Activated CD4-positive, alpha-beta T cell treated with anti-CD3 and anti-CD28 coated beads, Interleukin-2, amount 10 ng/mL, durations not matched to agents 24 days and 14 days (primary cell): ENCODE results near the gene DYSF. TPM values are rescaled to one million over a fixed set of nuclear protein-coding genes. Genes with fewer than 3 reads are reported as not detected.

Source experiments
- DNase-seq: peaks from one replicate; pipeline ENCODE4 v3.0.0; 2022
- H3K27ac Mint-ChIP-seq: one replicate; pipeline ENCODE4 v1.8.0; 2022; ENCODE audit warnings: mild to moderate bottlenecking, mixed read lengths
- H3K27me3 Mint-ChIP-seq: one replicate; pipeline ENCODE4 v1.8.0; 2022; ENCODE audit warnings: mixed read lengths
- H3K36me3 Mint-ChIP-seq: one replicate; pipeline ENCODE4 v1.8.0; 2022; ENCODE audit warnings: low read depth, mild to moderate bottlenecking, mixed read lengths
- H3K4me1 Mint-ChIP-seq: one replicate; pipeline ENCODE4 v1.8.0; 2021; ENCODE audit warnings: mixed read lengths
- H3K4me3 Mint-ChIP-seq: one replicate; pipeline ENCODE4 v1.8.0; 2022; ENCODE audit warnings: mild to moderate bottlenecking, moderate library complexity, mixed read lengths
- H3K9me3 Mint-ChIP-seq: one replicate; pipeline ENCODE4 v1.8.0; 2021; ENCODE audit warnings: mixed read lengths
- intact Hi-C: fragments of 100-400 bp; cut with micrococcal nuclease; formaldehyde crosslinking; loops from one replicate; pipeline ENCODE4 v1.15.1; 2023
- total RNA-seq: library from RNA; stranded (reverse); gene quantifications from 2 replicates; pipeline ENCODE4 v1.2.3, GENCODE V29; 2022

The DYSF gene
- total RNA-seq, 1 donor from 2014 or later, result not detected

DNA sequence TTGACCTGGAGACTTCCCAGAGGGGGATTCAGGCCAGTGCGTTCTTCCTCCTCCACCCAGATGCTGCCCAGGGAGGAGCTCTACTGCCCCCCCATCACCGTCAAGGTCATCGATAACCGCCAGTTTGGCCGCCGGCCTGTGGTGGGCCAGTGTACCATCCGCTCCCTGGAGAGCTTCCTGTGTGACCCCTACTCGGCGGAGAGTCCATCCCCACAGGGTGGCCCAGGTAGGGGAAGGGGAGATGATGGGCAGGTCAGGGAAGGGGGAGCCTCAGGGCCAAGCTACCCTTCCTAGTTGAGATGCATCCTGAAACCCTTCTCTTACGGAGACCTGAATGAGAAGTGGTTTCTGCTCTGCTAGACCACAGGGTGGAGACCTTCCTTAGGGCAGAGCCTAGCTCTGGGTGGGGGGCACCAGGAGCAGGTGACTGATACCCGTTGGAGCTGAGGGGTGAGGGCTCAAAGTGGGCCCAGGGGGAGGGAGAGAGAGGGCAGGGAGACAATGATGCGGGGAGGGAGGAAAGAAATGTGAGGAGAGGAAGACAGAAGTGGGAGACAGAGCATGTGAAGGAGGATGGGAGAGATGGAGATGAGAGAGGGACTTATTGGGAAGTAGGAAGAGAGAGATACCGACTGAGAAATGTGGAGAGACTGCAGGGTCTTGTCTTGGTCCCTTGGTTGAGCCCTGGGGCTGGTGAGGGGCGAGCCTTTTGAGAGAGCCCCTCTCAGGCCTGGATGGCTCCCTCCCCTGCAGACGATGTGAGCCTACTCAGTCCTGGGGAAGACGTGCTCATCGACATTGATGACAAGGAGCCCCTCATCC is 159.4 kb downstream of the DYSF start:
- intact Hi-C loops, result no loop called here
- Mint-ChIP-seq H3K4me1 (no peaks in the 10 kb centered on the region), H3K9me3 (no peaks in the 10 kb centered on the region), H3K27ac (no peak overlapping the region), H3K27me3 (no peaks in the 10 kb centered on the region), H3K36me3 (no peaks in the 10 kb centered on the region), H3K4me3 (no peak overlapping the region)
- no peak for DNase-seq

DNA sequence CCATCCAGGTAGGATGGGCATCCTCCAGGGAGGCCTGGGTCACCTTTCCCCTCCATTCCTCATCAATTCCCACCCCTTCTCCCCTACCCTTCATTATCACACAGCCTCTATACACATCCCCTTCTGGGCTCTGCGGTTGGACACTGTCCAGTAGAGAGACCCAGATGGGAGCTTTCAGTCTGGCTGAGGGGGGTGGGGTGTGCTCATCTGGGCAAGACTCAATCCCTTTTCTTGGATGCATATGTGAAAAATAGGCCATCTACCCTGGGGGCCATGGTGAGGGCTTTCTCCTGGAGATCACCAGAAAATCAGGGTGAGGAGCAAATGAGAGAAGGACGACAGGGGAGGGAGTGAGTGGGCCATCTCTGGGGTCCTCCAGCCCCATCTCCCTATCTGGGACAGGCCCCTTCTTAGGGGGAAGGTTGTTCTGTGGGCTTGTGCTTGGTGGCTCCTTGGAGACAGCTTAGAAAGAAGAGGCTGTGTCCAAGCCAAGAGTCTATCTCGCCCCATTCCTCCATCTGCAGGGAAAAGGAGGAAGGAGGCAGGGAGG is 160.1 kb downstream of the DYSF start:
- no peak for DNase-seq
- Mint-ChIP-seq H3K9me3 (no peaks in the 10 kb centered on the region), H3K36me3 (no peaks in the 10 kb centered on the region), H3K4me3 (no peak overlapping the region), H3K4me1 (no peaks in the 10 kb centered on the region), H3K27me3 (no peaks in the 10 kb centered on the region), H3K27ac (no peak overlapping the region)
- intact Hi-C loops, result no loop called here

DNA sequence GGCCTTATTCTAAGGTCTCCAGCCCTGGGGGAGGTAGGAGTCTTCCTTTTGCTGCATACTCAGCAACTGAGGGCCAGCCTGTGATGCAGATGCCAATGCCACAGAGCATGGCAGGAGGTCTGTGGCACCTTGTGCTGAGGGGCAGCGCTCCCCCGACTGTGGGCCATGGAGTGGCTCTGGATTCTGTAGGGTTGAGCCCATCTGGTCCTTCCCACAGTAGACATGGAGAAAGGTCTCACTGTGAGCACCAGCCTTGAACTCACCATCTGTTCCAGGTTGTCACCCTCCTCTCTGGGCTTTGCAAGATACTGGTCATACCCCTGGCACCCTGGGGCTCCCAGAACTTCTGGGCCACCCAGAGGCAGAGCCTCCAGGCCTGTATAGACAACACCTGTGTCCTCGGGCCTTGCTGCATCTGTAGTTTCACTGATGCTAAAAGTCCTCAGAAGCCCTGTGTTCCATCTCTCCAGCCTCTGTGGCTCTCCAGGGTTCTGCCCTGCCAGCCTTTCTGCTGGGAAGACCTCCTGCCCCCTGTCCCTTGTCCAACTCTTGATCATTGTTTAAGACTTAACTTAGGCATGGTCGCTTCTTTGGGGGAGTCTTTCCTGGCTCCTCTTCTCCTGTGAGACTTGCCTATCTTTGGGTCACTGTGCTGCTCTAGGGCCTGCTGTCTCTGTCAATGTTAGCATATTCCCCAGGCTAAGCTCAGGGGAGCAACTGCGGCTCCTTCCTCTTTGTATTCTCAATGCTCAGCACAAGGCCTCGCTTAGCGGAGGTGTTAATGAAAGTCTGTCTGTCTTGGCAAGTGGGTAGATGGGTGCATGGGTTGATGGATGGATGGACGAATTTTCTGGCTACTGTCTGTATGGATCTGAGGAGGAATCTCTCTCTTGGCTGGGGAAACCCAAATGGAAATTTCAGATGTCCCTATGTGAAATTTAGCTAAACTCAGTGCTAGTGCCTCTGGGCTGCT is 160.9 kb downstream of the DYSF start:
- Mint-ChIP-seq H3K4me1 (no peaks in the 10 kb centered on the region), H3K9me3 (no peaks in the 10 kb centered on the region), H3K4me3 (no peak overlapping the region), H3K27ac (no peak overlapping the region), H3K36me3 (no peaks in the 10 kb centered on the region), H3K27me3 (no peaks in the 10 kb centered on the region)
- intact Hi-C loops, result no loop called here
- no peak for DNase-seq

DNA sequence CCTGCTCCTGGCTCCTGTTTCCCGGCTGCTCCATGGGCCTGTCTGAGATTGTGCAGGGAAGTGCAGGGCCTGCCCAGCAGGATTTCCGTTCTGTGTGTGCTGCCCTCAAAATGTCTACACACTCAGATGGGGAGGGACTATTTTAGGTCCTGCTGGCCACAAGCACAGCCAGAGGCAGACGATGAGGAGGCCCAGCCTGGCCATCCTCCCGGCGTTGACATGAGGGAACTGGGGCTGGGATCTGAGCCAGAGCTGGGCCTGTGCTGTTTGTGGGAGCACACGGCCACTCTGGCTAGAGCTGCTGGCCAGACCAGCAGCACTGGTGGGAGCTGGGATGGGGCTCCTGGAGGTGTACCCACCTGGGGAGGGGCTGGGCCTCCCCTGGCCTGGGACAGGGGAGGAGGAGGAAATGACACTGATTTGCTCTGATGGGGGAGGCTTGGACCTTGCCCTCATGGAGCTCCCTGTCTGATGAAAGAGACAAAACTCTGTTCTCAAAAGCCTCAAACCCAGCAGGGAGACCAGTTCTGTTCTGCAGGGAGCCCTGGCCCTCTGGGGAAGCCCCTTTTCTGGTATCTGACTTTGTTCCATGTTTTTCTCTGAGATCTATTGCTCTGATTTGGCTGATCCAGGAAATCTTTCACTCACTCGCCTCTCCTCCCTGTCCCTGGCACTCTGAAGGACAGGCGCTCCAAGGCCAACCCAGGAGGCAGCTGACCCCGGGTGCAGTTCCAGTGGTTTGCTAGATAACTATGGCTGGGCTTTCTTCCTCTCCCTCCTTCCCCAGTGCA is 161.8 kb downstream of the DYSF start:
- no peaks in the 10 kb centered on the region for H3K36me3 Mint-ChIP-seq
- H3K4me1 Mint-ChIP-seq, result no peaks in the 10 kb centered on the region
- no peak overlapping the region for H3K27ac Mint-ChIP-seq
- H3K9me3 Mint-ChIP-seq, result no peaks in the 10 kb centered on the region
- no peak for DNase-seq
- no peak overlapping the region for H3K4me3 Mint-ChIP-seq
- intact Hi-C loops, result no loop called here
- no peaks in the 10 kb centered on the region for H3K27me3 Mint-ChIP-seq

DNA sequence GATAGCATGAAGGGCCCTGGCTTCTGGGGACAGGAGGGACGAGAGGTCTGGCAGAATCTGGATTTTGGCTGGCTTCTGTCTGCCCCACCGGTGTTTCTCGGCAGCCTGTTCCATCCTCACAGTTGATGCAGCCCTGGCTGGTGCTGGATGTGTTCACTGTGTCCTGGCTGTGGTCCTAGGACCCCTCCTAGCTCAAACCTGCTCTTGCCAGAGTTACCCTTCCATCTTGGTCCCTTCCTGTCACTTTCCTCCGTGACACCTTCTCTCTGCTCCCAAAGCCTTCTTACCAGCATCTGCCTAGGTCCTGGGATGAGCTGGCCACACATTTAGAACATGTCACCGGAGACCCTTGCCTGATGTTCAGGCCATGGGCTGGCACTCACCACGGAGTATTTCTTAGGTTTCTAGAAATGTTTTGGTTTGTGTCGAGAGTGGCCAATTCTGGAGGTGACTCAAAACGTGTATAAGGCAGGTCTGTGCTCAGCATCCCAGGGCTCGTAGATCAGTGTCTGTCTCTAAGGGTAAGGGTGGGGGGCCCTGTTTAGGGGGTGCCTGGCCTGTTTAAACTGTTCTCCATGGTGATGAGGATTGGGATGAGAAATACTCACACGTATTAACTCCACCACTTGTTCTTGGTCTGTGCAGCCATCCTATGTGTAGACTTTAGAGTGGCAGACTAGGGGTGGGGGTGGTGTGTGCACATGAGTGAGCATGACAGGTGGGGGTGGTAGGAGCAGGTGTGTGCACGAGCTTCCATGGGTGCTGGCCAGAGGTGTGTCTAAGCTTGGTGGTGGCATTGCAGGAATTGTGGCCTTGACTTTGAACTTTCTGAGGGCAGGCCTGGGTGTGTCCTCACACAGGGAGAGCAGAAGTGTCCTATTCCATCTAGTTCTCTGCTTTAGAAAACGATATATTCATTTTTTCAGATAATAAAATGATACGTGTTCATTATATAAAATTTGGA is 162.7 kb downstream of the DYSF start:
- intact Hi-C loops, result no loop called here
- H3K27me3 Mint-ChIP-seq, result no peaks in the 10 kb centered on the region
- no peak overlapping the region for H3K27ac Mint-ChIP-seq
- H3K4me1 Mint-ChIP-seq, result no peaks in the 10 kb centered on the region
- no peak for DNase-seq
- H3K36me3 Mint-ChIP-seq, result no peaks in the 10 kb centered on the region
- no peaks in the 10 kb centered on the region for H3K9me3 Mint-ChIP-seq
- H3K4me3 Mint-ChIP-seq, result no peak overlapping the region

DNA sequence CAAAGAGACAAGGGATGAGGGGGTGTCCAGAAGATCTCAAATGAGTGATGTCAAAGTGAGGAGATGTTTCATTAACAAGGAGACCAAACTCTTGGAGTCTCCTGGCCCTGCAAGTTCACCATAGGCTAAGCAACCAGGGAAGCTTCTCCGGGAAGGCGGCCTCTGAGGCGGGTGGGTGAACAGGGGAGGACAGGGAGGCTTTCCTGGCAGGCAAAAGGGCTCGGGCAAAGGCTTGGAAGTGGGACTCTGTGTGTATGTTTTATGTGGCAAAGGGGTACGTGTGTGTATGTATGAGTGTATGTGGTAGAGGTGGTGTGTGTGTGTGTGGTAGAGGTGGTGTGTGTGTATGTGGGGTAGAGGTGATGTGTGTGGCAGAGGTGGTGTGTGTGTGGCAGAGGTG is 163.9 kb downstream of the DYSF start:
- Mint-ChIP-seq H3K9me3 (no peaks in the 10 kb centered on the region), H3K4me3 (no peak overlapping the region), H3K27ac (no peak overlapping the region), H3K36me3 (no peaks in the 10 kb centered on the region), H3K27me3 (no peaks in the 10 kb centered on the region), H3K4me1 (no peaks in the 10 kb centered on the region)
- intact Hi-C loops, result no loop called here
- no peak for DNase-seq

DNA sequence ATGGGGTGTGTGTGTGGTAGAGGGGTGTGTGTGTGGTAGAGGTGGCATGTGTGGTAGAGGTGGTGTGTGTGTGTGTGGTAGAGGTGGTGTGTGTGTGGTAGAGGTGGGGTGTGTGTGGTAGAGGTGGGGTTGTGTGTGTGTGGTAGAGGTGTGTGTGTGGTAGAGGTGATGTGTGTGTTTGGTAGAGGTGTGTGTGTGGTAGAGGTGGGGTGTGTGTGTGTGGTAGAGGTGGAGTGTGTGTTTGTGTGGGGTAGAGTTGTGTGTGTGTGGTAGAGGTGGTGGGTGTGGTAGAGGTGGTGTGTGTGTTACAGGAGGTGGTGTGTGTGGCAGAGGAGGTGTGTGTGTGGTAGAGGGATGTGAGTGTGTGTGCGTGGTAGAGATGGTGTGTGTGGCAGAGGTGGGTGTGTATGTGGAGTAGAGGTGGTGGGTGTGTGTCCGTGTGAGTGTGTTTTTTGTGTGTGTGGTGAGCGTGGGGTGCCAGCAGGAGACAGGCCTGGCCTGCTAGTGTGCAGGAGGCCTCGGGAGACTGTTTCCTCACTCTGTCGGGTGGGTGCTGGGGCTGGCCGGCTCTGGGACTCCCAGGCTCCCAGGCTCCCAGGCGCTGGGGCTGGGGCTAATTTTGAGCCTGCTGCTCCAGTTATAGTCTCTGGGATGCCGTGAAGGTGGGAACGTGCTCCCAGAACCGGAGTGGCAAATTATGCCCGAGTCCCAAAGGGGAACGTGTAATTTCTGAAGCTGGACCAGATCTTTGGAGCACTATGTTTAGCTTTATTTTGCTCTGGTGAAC is 165.2 kb downstream of the DYSF start:
- no peak overlapping the region for H3K27ac Mint-ChIP-seq
- no peaks in the 10 kb centered on the region for H3K27me3 Mint-ChIP-seq
- no peaks in the 10 kb centered on the region for H3K36me3 Mint-ChIP-seq
- no peaks in the 10 kb centered on the region for H3K9me3 Mint-ChIP-seq
- DNase-seq, result no peak
- H3K4me1 Mint-ChIP-seq, result no peaks in the 10 kb centered on the region
- no peak overlapping the region for H3K4me3 Mint-ChIP-seq
- intact Hi-C loops, result no loop called here

DNA sequence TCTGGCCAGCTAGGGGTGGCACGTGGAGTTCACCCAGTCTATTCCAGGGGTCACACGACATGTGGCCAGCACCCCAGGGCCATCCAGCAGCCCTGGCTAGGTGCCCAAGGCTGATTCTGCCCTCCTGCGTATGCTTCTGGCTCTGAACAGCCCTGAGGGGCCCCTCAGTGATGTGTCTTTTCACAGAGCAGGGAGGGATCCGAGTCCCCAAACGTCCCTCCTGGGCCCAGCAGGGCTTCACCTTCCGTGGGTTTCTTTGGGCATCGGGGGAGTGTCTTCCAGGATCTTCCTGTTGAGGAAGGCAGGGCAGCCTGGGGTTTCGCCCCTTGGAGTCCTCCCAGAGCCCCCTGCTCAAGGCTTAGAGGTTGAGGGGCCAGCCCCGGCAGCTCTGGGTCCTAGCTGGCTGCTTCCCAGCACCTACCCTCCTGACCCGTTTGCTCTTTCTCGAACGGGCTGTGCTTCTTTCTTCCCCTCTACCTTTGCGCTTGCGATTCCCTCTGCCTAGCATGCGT is 165.9 kb downstream of the DYSF start:
- intact Hi-C loops, result no loop called here
- DNase-seq, result no peak
- Mint-ChIP-seq H3K4me3 (no peak overlapping the region), H3K27me3 (no peaks in the 10 kb centered on the region), H3K27ac (no peak overlapping the region), H3K36me3 (no peaks in the 10 kb centered on the region), H3K9me3 (no peaks in the 10 kb centered on the region), H3K4me1 (no peaks in the 10 kb centered on the region)

DNA sequence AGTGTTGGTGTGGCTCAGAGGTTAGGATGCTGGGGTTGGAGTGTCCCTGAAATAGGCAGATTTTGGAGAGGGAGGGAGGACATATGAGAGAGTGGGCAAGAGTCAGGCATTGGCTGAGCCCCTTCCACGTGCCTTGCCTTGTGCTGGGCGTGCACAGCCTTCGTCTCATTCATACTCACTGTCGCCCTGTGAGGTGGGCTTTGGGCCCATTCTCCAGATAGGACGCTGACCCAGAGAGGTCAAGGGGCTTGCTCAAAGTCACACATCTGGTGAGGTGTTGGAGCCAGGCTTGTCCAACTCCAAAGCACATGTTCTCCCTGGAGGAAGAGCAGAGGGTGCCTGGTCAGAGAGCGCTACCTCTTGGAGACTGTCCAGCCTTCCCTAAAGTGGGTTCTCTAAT is 166.8 kb downstream of the DYSF start:
- Mint-ChIP-seq H3K4me3 (no peak overlapping the region), H3K27ac (no peak overlapping the region), H3K4me1 (no peaks in the 10 kb centered on the region), H3K9me3 (no peaks in the 10 kb centered on the region), H3K36me3 (no peaks in the 10 kb centered on the region), H3K27me3 (peaks cover 1% of the 10 kb centered on the region)
- DNase-seq, result no peak
- intact Hi-C loops, result no loop called here

DNA sequence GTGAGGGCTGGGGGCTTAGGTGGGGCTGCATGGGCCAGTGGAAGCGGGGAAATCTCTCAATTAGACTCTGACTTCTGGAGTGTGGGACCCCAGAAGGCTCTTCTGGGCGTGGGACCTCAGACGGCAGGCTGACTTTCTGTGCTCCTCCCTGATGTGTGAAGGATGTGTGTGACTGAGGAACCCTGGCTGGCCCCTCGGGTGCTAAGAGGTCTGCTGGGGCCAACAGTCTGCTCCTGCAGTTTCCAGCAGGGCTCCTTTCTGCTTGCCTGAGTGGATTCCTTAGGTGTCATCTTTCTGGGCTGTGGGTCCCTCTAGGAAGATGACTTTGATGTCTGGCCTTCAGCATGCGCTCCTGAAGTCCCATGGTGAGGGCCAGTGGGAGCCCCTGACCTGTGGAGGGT is 167.5 kb downstream of the DYSF start:
- intact Hi-C loops, result no loop called here
- Mint-ChIP-seq H3K9me3 (no peaks in the 10 kb centered on the region), H3K36me3 (no peaks in the 10 kb centered on the region), H3K4me1 (no peaks in the 10 kb centered on the region), H3K27me3 (peaks cover 4% of the 10 kb centered on the region), H3K4me3 (no peak overlapping the region), H3K27ac (no peak overlapping the region)
- no peak for DNase-seq

DNA sequence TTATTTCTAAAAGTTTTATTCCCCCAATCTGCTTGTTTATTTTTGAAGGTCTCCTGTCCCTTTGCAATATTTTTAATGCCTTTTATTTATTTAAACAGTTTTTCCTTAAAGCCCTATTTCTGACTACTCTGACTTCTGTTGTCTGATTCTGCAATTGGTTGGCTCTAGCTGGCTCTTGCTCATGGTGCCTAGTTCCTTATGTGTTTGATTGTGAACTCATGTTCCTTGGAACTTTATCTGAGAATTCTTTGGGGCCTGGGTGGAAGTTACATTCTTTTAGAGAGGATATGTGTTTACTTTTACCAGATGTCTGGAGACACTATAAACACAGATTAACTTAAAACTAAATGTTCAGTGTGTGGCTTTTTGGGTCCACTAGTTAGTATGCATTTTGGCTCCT is 175.9 kb downstream of the DYSF start:
- Mint-ChIP-seq H3K4me1 (no peaks in the 10 kb centered on the region), H3K36me3 (no peaks in the 10 kb centered on the region), H3K27me3 (peaks cover 34% of the 10 kb centered on the region), H3K9me3 (no peaks in the 10 kb centered on the region), H3K27ac (no peak overlapping the region), H3K4me3 (no peak overlapping the region)
- no peak for DNase-seq
- intact Hi-C loops, result no loop called here
